SIG-M5 (cell line): ENCODE measurements around the gene ZNF679.
"Not testable (repeated sequence)": the region's sequence is repeated elsewhere in the genome, so short reads cannot be mapped to it uniquely, and the experiment has no call there.

ENCODE experiments used
- DNase-seq: peaks from one replicate; lab custom pipeline; 2025; lab: John Stamatoyannopoulos, UW

ZNF679 gene

DNA sequence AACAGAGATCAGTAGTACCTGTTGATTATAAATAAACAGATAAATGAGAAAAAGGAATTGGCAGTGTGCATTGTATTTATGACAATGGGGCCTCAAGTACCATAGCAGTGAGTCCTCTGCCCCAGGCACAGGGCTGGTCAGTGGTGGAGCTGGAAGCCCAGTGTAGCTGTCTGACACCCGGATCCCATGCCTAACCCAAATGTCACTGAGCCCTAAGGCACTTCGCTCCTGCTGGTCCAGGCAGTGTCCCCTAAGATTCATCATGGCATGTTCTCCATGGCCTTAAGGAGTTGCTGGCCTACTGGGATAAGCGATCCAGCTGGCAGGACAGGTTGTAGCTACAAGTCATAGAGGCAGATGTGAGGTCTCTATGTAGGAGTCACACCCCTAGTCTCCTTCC lies 82.2 kb downstream of the ZNF679 start:
- DNase-seq = no peak

DNA sequence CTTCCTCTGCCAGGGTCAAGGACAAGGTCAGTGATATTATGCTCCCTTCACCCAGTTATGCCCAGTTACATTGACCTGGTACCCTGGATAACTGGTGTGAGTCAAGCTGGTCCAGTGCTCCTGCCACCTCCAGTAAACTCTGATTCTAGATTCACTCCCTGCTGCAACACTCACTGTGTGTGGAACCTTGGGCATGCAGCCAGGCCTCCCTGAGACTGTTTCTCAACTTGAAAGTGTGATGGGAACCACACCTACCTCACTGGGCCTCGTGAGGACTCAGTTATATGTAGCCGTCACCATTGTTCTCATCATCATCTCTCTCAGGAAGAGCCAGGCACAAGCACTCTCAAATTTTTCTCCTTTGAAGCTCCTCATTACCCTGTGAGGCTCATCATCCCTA lies 84.6 kb downstream of the ZNF679 start:
- DNase-seq = no peak

DNA sequence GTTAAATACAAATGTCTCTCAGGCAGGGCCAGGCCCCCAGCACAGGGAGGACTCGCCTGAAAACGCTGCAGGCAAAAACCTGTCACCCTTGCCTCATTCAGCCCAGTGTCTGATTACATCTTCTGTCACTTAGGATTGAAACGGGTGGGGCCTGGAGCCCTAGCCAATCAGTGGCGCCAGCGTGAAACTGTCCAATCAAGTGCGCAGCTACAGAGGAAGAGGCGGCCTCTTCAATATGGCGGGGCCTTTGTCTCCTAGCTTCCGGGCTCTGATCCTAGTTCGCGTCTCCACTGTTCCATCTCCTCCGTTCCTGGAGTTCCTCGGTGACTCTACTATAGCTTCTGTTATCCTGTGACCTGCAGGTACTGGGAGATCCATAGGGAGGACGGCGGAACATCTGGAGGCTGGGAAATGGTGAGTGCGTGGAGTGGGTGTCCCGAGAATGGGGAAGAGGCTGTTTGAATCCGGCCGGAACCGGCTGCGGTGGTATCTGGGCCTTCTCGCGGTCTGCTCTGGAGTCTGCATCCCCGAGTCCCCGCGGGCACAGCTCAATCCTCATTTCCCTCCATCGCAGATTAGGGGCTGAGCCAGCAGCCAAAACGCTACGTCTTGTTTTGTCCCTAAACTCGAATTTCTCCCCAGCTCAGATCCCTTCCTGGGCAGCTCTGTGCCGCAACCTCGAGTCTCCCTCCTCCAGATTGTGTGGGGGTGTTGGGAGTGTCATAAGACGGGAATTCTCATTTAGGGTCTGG lies 85.6 kb downstream of the ZNF679 start, which contains the start of gene ZNF736:
TSS of gene ZNF736 (plus strand) at position 222 of the 752 bp plus-strand sequence. CDS start at position 412, 190 bp downstream.
- DNase-seq = no peak

DNA sequence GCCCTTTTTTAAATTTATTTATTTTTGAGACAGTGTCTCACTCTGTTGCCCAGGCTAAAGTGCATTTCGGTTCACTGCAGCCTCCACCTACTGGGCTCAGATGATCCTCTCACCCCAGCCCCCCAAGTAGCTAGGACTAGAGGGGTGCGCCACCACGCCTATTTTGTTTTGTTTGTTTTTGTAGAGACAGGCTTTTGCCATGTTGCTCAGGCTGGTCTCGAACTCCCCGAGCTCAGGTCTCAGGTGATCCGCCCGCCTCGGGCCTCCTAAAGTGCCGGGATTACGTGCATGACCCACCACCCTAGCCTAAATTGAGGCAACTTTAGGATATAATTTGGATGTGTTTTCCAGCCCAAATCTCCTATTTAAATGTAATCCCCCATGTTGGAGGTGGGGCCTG lies 86.3 kb downstream of the ZNF679 start:
- no peak for DNase-seq

DNA sequence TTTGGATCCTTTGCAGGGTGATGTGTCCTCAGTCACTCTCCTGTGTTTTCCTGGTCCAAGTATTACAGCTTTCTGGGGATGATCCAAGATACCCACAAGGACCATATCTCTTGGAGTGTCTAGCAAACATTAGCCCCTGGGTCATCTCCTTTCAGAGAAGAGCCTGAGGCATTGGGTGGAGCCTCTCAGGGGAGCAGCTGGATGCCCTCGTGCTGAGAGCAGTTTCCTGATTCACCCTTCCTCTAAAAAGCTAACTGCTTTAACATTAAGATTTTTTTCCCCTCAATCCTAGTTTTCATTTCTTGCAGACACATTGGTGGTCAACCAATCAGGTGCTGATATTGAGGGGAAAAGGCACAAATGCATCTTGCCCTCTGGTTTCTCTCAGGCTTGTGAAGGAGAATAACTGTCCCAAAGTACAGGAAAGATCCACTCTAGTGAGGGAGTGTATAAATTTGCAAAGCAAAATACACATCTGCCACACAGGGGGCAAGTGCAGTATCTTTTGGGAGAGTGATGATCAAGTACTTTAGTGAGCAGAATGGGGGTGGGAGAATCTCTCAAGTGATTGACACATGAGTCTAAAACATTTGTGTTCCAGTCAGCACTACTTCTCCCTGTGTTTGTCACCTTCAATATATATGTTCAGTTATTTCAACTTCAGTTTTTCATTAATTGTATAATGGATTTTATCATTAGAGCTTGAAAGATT lies 87.9 kb downstream of the ZNF679 start:
- DNase-seq = not testable (repeated sequence)
